ENCODE results near the gene PRRT1.

DNA sequence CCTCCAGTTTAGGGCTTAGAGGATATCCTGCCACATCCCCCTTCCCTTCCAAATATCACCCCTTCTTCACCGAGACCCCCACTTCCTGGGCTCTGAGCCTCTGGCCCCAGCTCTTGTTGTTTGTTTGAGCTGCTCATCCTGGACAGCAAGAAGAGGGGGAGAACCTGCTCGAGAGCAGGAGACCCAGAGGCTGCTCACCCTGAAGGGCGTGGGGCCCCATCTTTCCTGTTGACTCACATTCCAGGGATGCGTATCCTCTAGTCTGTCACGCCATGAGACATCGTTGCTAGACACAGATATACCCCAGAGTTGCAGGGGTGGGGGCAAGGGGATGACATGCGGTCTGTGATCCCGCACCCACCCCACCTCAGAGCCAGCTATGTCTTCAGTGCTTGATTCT is 36.9 kb downstream of the PRRT1 start:
- TF ChIP-seq POLR2A (IDR thresholded peaks at IDR 0.05; ENCODE audit: low read length): no peak
- no peak for TF ChIP-seq GATA1 (IDR thresholded peaks at IDR 0.05; ENCODE audit: low read depth, low read length)

Measured in erythroblast (primary cell).